ENCODE results near the gene INPP5D. TPM values are rescaled to one million over a fixed set of nuclear protein-coding genes. Genes with fewer than 3 reads are reported as not detected.
A peak's percentile ranks its signal among the peaks of the same experiment; 100 is the strongest.

Gene INPP5D
- total and polyA plus RNA-seq, 2 of the 8 experiments (the other 6 are each of a cell fraction or from before 2014, with no cell fraction given), result 4.5 to 7.1 TPM

DNA sequence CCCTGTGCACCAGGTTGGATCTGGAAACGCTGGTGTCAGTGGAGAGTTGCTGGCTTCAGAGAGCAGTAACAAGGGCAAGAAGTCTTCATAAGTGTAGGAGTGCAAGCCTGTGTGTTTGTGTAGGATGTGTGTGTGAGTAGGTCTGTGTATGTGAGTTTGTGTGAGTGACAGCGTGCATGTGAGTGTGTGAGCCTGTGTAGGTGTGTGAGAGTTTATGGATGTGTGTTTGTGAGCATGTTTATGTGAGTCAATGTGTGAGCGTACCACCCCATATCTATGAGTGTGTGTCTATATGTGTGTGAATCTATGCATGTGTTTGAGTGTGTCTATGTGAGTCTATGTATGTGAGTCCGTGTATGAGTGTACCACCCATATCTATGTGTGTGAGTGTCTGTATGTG is 104.8 kb downstream of the INPP5D start:
- H2AK5ac ChIP-seq (ENCODE audit: low read depth, low read length), result 0 out of 2 replicates have a peak overlapping the region, but pooled peaks have one; percentile 89
- 0 out of 2 replicates have a peak overlapping the region, but pooled peaks have one; percentile 19 for H2BK15ac ChIP-seq (ENCODE audit: low read length)
- H3K18ac ChIP-seq (ENCODE audit: extremely low read depth, low read length), result no peak overlapping the region
- no peaks in the 10 kb centered on the region for H3K79me2 ChIP-seq (ENCODE audit: control insufficient read depth in 1 of 2, insufficient read depth in 2 of 2, low read length in 2 of 2)
- H3K14ac ChIP-seq (ENCODE audit: insufficient read length), result no peak overlapping the region
- DNase-seq (ENCODE audit: low read depth in 1 of 2, low spot score in 2 of 2) (no peak), FAIRE-seq (no peak)
- H3K4me1 ChIP-seq (replicated peaks in 1 of 4; ENCODE audit: control insufficient read depth in 3 of 4, insufficient read depth in 4 of 4, low read length in 3 of 4), result peaks cover 0 to 10% (median 5%) of the 10 kb centered on the region in 4 experiments; a peak in 5 of 7 replicates
- no peak overlapping the region for H3K4me3 ChIP-seq (ENCODE audit: extremely low read depth in 1 of 4, insufficient read depth in 2 of 4, low read depth in 3 of 4, low read length in 4 of 4)
- H3K27me3 ChIP-seq (replicated peaks in 1 of 4; ENCODE audit: control insufficient read depth in 3 of 4, extremely low read depth in 1 of 4, insufficient read depth in 3 of 4, low read length in 3 of 4), result no peaks in the 10 kb centered on the region
- TF ChIP-seq NRF1 (IDR thresholded peaks at IDR 0.05; ENCODE audit: low read depth, low read length) (no peak), NANOG (IDR thresholded peaks at IDR 0.05; ENCODE audit: insufficient read depth, low read depth, low read length, poor library complexity, severe bottlenecking) (no peak), YY1 (IDR thresholded peaks at IDR 0.05; ENCODE audit: low read depth, low read length) (no peak), JUND (IDR thresholded peaks at IDR 0.05; ENCODE audit: low read length) (no peak), KDM5A (IDR thresholded peaks at IDR 0.05; ENCODE audit: low read length) (no peak), MAFK (IDR thresholded peaks at IDR 0.05; ENCODE audit: low read depth, low read length) (no peak)
- TF ChIP-seq, protein P1, sequence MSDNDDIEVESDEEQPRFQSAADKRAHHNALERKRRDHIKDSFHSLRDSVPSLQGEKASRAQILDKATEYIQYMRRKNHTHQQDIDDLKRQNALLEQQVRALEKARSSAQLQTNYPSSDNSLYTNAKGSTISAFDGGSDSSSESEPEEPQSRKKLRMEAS (IDR thresholded peaks at IDR 0.05), result no peak
- H3K4ac ChIP-seq (replicated peaks; ENCODE audit: insufficient read length, low read depth, low read length), result no peak overlapping the region
- 92% methylated on average over 4 of the region's 4 CpGs; no CpG with 5 or more reads in 1 of the 2 experiments for WGBS, 2 experiments (ENCODE audit: extremely low coverage in 1 of 2, insufficient coverage in 1 of 2, insufficient read length in 1 of 2, insufficient replicate concordance in 2 of 2, low coverage in 1 of 2, low lambda C conversion rate in 2 of 2, missing lambda C conversion rate in 1 of 2)
- ChIA-PET POLR2A (ENCODE audit: partially characterized antibody) (no interaction called here), CTCF (ENCODE audit: partially characterized antibody) (no interaction called here)
- H4K8ac ChIP-seq (ENCODE audit: extremely low read depth, insufficient read depth, low read length), result no peak overlapping the region
- H2BK120ac ChIP-seq (replicated peaks; ENCODE audit: low read depth, low read length), result no peak overlapping the region
- H4K5ac ChIP-seq (ENCODE audit: insufficient read length, low read depth, low read length), result no peak overlapping the region
- no peak overlapping the region for H2BK5ac ChIP-seq (ENCODE audit: low read depth, low read length)
- H3K23ac ChIP-seq (ENCODE audit: insufficient read length), result no peak overlapping the region
- H3K9me3 ChIP-seq (ENCODE audit: insufficient read depth in 2 of 2, low read depth in 1 of 2, low read length in 1 of 2), result no peaks in the 10 kb centered on the region
- no peak overlapping the region; a peak in 1 of 4 replicates for H3K4me2 ChIP-seq (ENCODE audit: insufficient read depth in 1 of 2, low read depth in 2 of 2, low read length in 2 of 2)
- H2AFZ ChIP-seq (ENCODE audit: low read length), result no peak overlapping the region
- no peak overlapping the region for H3K27ac ChIP-seq (ENCODE audit: low read depth, low read length)
- H3K56ac ChIP-seq (replicated peaks; ENCODE audit: insufficient read length, low read depth, low read length), result no peak overlapping the region
- no peaks in the 10 kb centered on the region; the same call in 1 of the 2 replicates for H3K79me1 ChIP-seq (ENCODE audit: low read depth, low read length)
- no peak overlapping the region for H2BK20ac ChIP-seq (ENCODE audit: low read length)
- H3K9ac ChIP-seq (replicated peaks in 1 of 4; ENCODE audit: extremely low read depth in 1 of 4, low read depth in 3 of 4, low read length in 3 of 4), result no peak overlapping the region
- H4K91ac ChIP-seq (replicated peaks; ENCODE audit: insufficient read length, low read length), result no peak overlapping the region
- H2BK12ac ChIP-seq (ENCODE audit: low read depth, low read length), result peak overlapping the region; percentile 23; the same call in 1 of the 2 replicates
- H3K23me2 ChIP-seq (ENCODE audit: low read depth, low read length), result no peaks in the 10 kb centered on the region
- no peaks in the 10 kb centered on the region for H4K20me1 ChIP-seq (replicated peaks in 1 of 2; ENCODE audit: control insufficient read depth in 1 of 2, insufficient read depth in 2 of 2, low read length in 2 of 2)
- H3K36me3 ChIP-seq (ENCODE audit: control insufficient read depth in 2 of 4, insufficient read depth in 4 of 4, low read length in 3 of 4), result no peaks in the 10 kb centered on the region; a peak in 1 of 8 replicates

All from H1 (cell line).